GM19240 (cell line): ENCODE data around the gene SPRYD4.
A peak's percentile ranks its signal among the peaks of the same experiment; 100 is the strongest.

Experiments
- DNase-seq: peaks from one replicate; pipeline ENCODE4 v3.0.0; 2011; ENCODE audit warnings: low spot score; ENCODE audit not compliant: insufficient read length

The SPRYD4 gene

GRCh38 chr12:56520506-56520905, 52.1 kb downstream of the SPRYD4 start:
- DNase-seq: no peak

- no peak for DNase-seq
These were observed 52.8 kb downstream of the SPRYD4 start for GRCh38 chr12:56521209-56521589.

- peak; percentile 30 for DNase-seq
These were observed 53.4 kb downstream of the SPRYD4 start, which contains the start of gene RBMS2 for GRCh38 chr12:56521590-56522371. Gene RBMS2 (plus strand): TSS chr12:56521820. CDS start chr12:56522024, 204 bp downstream.

DNA sequence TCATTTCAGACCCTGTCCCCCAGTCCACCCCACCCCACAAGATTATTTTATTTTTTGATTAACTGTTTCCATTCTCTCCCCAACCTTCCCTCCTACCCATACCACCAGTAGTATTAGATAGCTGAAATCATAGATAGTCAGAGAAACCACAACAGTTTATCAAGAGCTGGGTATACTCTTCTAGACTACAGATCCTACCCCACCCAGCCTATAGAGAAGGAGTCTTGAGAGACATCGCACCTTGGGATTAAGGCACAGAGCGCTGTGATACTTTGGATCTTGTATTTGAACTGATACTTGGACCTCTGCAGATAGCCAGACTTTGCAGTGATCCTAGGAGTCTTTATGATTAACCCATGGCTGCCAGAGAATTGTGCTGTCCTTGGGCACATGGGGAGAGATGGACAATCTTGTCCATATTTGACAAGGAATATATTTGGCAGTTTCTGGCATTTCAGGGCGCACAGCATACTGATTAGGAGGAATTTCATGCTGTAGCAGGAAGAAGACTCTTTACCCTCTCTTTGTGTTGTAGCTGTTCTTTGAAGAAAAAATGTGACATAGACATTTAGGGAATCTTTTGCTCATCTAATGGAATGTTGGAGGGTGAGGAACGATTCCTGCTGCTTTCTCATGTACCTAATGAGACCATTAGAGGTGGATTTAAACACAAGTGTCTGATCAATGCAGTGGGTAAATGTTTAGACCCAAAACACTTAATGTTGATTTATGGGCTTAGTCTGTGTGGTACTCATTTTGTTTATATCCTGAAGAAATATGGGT, 54.2 kb downstream of the SPRYD4 start:
- DNase-seq: no peak

DNA sequence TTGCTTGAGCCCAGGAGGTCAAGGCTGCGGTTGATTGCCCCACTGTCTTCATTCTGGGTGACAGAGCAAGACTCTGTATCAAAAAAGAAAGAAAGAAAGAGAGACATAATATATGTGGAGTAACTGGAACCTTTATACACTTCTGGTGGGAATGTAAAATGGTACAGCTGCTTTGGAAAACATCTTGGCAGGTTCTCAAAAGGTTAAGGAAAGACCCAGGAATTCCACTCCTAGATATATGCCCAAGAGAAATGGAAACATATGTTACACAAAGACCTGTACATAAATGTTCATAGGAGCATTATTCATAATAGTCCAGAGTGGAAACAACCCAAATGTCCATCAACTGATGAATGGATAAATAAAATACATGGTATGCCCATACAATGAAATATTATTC, 60.5 kb downstream of the SPRYD4 start:
- DNase-seq: no peak
